PC-3 (cell line): ENCODE data around the gene CCDC178. TPM values are rescaled to one million over a fixed set of nuclear protein-coding genes. Genes with fewer than 3 reads are reported as not detected.

Experiments used
- ATAC-seq: fragments of 200-7000 bp; cut with Tn5 transposase; 2 replicates; pipeline ENCODE4 v1.9.1; 2020; ENCODE audit warnings: mild to moderate bottlenecking, moderate library complexity
- BruUV-seq: library from RNA; stranded (reverse); fragments of 400-500 nt; replicated peaks from 2 replicates; lab custom pipeline; 2021; lab: Mats Ljungman, UMichigan
- CTCF ChIA-PET: fragments of 300-600 bp; sonication (Branson Sonifier 250); formaldehyde crosslinking; loops from one replicate; lab custom pipeline; 2022; ENCODE audit warnings: antibody characterized with exemption; lab: Charles Lee
- POLR2A ChIA-PET: fragments of 300-600 bp; sonication (Branson Sonifier 250); formaldehyde crosslinking; loops from one replicate; lab custom pipeline; 2022; ENCODE audit warnings: antibody characterized with exemption; ENCODE audit not compliant: unreplicated experiment; lab: Charles Lee
- DNase-seq: peaks from one replicate; pipeline ENCODE4 v3.0.0-alpha.2; 2015
- H2AFZ ChIP-seq: fragments of 300-600 bp; sonication (generic); 2 replicates; pipeline ENCODE4 v1.6.0; 2016; ENCODE audit warnings: antibody characterized with exemption, low read length
- H3F3A ChIP-seq: fragments of 300-600 bp; sonication (generic); one replicate; pipeline ENCODE4 v1.6.0; 2017; ENCODE audit warnings: antibody characterized with exemption, low read length, control low read depth, mild to moderate bottlenecking; ENCODE audit not compliant: unreplicated experiment
- H3K27ac ChIP-seq: fragments of 300-600 bp; sonication (generic); 2 replicates; pipeline ENCODE4 v1.5.1; 2016; ENCODE audit warnings: mild to moderate bottlenecking, low read length
- H3K27me3 ChIP-seq: fragments of 300-600 bp; sonication (generic); 2 replicates; pipeline ENCODE4 v1.6.1; 2016; ENCODE audit warnings: low read length, mixed read lengths
- H3K36me3 ChIP-seq: fragments of 300-600 bp; sonication (generic); 2 replicates; pipeline ENCODE4 v1.6.1; 2016; ENCODE audit warnings: low read depth, mixed run types, low read length, mixed read lengths
- H3K4me1 ChIP-seq: fragments of 300-600 bp; sonication (generic); 2 replicates; pipeline ENCODE4 v1.5.1; 2016; ENCODE audit warnings: low read length; ENCODE audit not compliant: insufficient read depth
- H3K4me2 ChIP-seq: fragments of 300-600 bp; sonication (generic); 2 replicates; pipeline ENCODE4 v1.6.0; 2016; ENCODE audit warnings: low read length
- H3K4me3 ChIP-seq: fragments of 300-600 bp; sonication (generic); 2 replicates; pipeline ENCODE4 v1.5.1; 2016; ENCODE audit warnings: mild to moderate bottlenecking, low read length, mixed read lengths
- H3K79me2 ChIP-seq: fragments of 300-600 bp; sonication (generic); 2 replicates; pipeline ENCODE4 v1.6.1; 2017; ENCODE audit warnings: low read length, mixed read lengths
- H3K9ac ChIP-seq: fragments of 300-600 bp; sonication (generic); 2 replicates; pipeline ENCODE4 v1.6.0; 2016; ENCODE audit warnings: mild to moderate bottlenecking, low read length
- H3K9me2 ChIP-seq: fragments of 300-600 bp; sonication (generic); replicated peaks from 2 replicates; pipeline ENCODE4 v1.6.1; 2016; ENCODE audit warnings: mixed run types, low read length, mixed read lengths
- H3K9me3 ChIP-seq: fragments of 300-600 bp; sonication (generic); 2 replicates; pipeline ENCODE4 v1.6.1; 2016; ENCODE audit warnings: low read length, mixed read lengths
- H4K20me1 ChIP-seq: fragments of 300-600 bp; sonication (generic); 2 replicates; pipeline ENCODE4 v1.6.1; 2016; ENCODE audit warnings: low read length, mixed read lengths
- CTCF ChIP-seq: fragments of 300-600 bp; sonication (generic); conservative IDR thresholded peaks from 2 replicates; pipeline ENCODE4 v1.5.1; 2017; ENCODE audit warnings: antibody characterized with exemption, low read depth, mild to moderate bottlenecking, low read length
- EZH2 ChIP-seq: fragments of 300-600 bp; sonication (generic); IDR thresholded peaks from one replicate; pipeline ENCODE4 v1.6.1; 2017; ENCODE audit warnings: antibody characterized with exemption, mild to moderate bottlenecking, low read length; ENCODE audit not compliant: unreplicated experiment
- EZH2phosphoT487 ChIP-seq: fragments of 300-600 bp; sonication (generic); IDR thresholded peaks from 2 replicates; pipeline ENCODE4 v1.6.1; 2018; ENCODE audit warnings: mild to moderate bottlenecking, antibody characterized with exemption, low read length, borderline replicate concordance
- intact Hi-C: fragments of 100-400 bp; cut with micrococcal nuclease; formaldehyde crosslinking; loops from 2 replicates; pipeline ENCODE4 v1.9.0; 2023
- total RNA-seq: library from RNA; depleted of rRNA; stranded (reverse); fragments of >200 nt; gene quantifications from 2 replicates; pipeline ENCODE4 v1.2.3, GENCODE V29; 2014

CCDC178 gene
- total RNA-seq, 1 experiment from 2014 or later: not detected

GRCh38 chr18:33115917-33116316, 324.6 kb downstream of the CCDC178 start:
- Histone ChIP-seq H3K9me3 (no peaks in the 10 kb centered on the region), H3K27ac (no peak overlapping the region), H2AFZ (no peak overlapping the region), H3K4me2 (no peak overlapping the region), H3K4me1 (no peaks in the 10 kb centered on the region), H3K4me3 (no peak overlapping the region), H3K9ac (no peak overlapping the region), H3K36me3 (no peaks in the 10 kb centered on the region), H3F3A (no peaks in the 10 kb centered on the region), H3K27me3 (no peaks in the 10 kb centered on the region), H4K20me1 (no peaks in the 10 kb centered on the region), H3K79me2 (no peaks in the 10 kb centered on the region), H3K9me2 (no peaks in the 10 kb centered on the region)
- ChIA-PET CTCF (no interaction called here), POLR2A (no interaction called here)
- TF ChIP-seq EZH2phosphoT487: no peak
- TF ChIP-seq EZH2: no peak
- no peak for TF ChIP-seq CTCF
- no peak for ATAC-seq
- intact Hi-C loops: no loop called here
- no TSS peak for BruUV-seq
- DNase-seq: no peak

GRCh38 chr18:33115476-33115875, 325.0 kb downstream of the CCDC178 start:
- no TSS peak for BruUV-seq
- no peaks in the 10 kb centered on the region for H3K79me2 ChIP-seq
- H4K20me1 ChIP-seq: no peaks in the 10 kb centered on the region
- no peak for ATAC-seq
- H3F3A ChIP-seq: no peaks in the 10 kb centered on the region
- no peak overlapping the region for H3K9ac ChIP-seq
- CTCF ChIA-PET: no interaction called here
- no peak overlapping the region for H3K27ac ChIP-seq
- intact Hi-C loops: no loop called here
- no peak overlapping the region for H3K4me3 ChIP-seq
- no peaks in the 10 kb centered on the region for H3K9me3 ChIP-seq
- no peaks in the 10 kb centered on the region for H3K36me3 ChIP-seq
- no peaks in the 10 kb centered on the region for H3K4me1 ChIP-seq
- H3K9me2 ChIP-seq: no peaks in the 10 kb centered on the region
- no peak overlapping the region for H3K4me2 ChIP-seq
- H2AFZ ChIP-seq: no peak overlapping the region
- TF ChIP-seq EZH2 (no peak), EZH2phosphoT487 (no peak), CTCF (no peak)
- H3K27me3 ChIP-seq: no peaks in the 10 kb centered on the region
- POLR2A ChIA-PET: no interaction called here
- DNase-seq: no peak

GRCh38 chr18:33114749-33115148, 325.8 kb downstream of the CCDC178 start:
- H3K27me3 ChIP-seq: no peaks in the 10 kb centered on the region
- no peak overlapping the region for H2AFZ ChIP-seq
- H3F3A ChIP-seq: no peaks in the 10 kb centered on the region
- H3K36me3 ChIP-seq: no peaks in the 10 kb centered on the region
- no peak for ATAC-seq
- no peak overlapping the region for H3K4me2 ChIP-seq
- no peaks in the 10 kb centered on the region for H3K9me2 ChIP-seq
- no peaks in the 10 kb centered on the region for H3K4me1 ChIP-seq
- no peak overlapping the region for H3K27ac ChIP-seq
- H3K4me3 ChIP-seq: no peak overlapping the region
- TF ChIP-seq EZH2phosphoT487 (no peak), EZH2 (no peak), CTCF (no peak)
- no peaks in the 10 kb centered on the region for H4K20me1 ChIP-seq
- H3K79me2 ChIP-seq: no peaks in the 10 kb centered on the region
- CTCF ChIA-PET: no interaction called here
- no peaks in the 10 kb centered on the region for H3K9me3 ChIP-seq
- no TSS peak for BruUV-seq
- no peak overlapping the region for H3K9ac ChIP-seq
- no peak for DNase-seq
- POLR2A ChIA-PET: no interaction called here
- intact Hi-C loops: no loop called here
